Activated T-cell treated with anti-CD3 and anti-CD28 coated beads, Interleukin-2, amount 50 U/mL, for 72 hours (primary cell): ENCODE results near the gene GCNT3. TPM values are rescaled to one million over a fixed set of nuclear protein-coding genes. Genes with fewer than 3 reads are reported as not detected.

Source experiments
- ATAC-seq, 2 donors: fragments of 150-1000 bp; cut with Tn5 transposase; replicated peaks in 1 of 2; 2 replicates each; pipeline ENCODE4 v1.10.0; 2021; ENCODE audit warnings: moderate library complexity in 2 of 2, mild to moderate bottlenecking in 1 of 2
- DNase-seq, 2 donors: peaks; one replicate each; pipeline ENCODE4 v3.0.0; 2021 to 2022; ENCODE audit warnings: mixed read lengths in 1 of 2
- H3K27ac Mint-ChIP-seq: one replicate; pipeline ENCODE4 v1.8.0; 2022; ENCODE audit warnings: mild to moderate bottlenecking, moderate library complexity, mixed read lengths
- H3K27me3 Mint-ChIP-seq: one replicate; pipeline ENCODE4 v1.8.0; 2022; ENCODE audit warnings: low read depth, mixed read lengths
- H3K36me3 Mint-ChIP-seq, 2 donors: one replicate each; pipeline ENCODE4 v1.8.0; 2022; ENCODE audit warnings: mixed read lengths in 2 of 2, mild to moderate bottlenecking in 1 of 2; ENCODE audit not compliant: insufficient read depth in 2 of 2
- H3K4me1 Mint-ChIP-seq: one replicate; pipeline ENCODE4 v1.8.0; 2022; ENCODE audit warnings: low read depth, mixed read lengths
- H3K4me3 Mint-ChIP-seq, 2 donors: one replicate each; pipeline ENCODE4 v1.8.0; 2022; ENCODE audit warnings: mild to moderate bottlenecking in 2 of 2, mixed read lengths in 2 of 2, moderate library complexity in 2 of 2
- H3K9me3 Mint-ChIP-seq, 2 donors: one replicate each; pipeline ENCODE4 v1.8.0; 2022; ENCODE audit warnings: mixed read lengths in 2 of 2
- total RNA-seq, 2 donors: library from RNA; stranded (reverse); gene quantifications; one replicate each; pipeline ENCODE4 v1.2.3, GENCODE V29; 2022

The GCNT3 gene, protein sequence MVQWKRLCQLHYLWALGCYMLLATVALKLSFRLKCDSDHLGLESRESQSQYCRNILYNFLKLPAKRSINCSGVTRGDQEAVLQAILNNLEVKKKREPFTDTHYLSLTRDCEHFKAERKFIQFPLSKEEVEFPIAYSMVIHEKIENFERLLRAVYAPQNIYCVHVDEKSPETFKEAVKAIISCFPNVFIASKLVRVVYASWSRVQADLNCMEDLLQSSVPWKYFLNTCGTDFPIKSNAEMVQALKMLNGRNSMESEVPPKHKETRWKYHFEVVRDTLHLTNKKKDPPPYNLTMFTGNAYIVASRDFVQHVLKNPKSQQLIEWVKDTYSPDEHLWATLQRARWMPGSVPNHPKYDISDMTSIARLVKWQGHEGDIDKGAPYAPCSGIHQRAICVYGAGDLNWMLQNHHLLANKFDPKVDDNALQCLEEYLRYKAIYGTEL
- total RNA-seq: not detected

DNA sequence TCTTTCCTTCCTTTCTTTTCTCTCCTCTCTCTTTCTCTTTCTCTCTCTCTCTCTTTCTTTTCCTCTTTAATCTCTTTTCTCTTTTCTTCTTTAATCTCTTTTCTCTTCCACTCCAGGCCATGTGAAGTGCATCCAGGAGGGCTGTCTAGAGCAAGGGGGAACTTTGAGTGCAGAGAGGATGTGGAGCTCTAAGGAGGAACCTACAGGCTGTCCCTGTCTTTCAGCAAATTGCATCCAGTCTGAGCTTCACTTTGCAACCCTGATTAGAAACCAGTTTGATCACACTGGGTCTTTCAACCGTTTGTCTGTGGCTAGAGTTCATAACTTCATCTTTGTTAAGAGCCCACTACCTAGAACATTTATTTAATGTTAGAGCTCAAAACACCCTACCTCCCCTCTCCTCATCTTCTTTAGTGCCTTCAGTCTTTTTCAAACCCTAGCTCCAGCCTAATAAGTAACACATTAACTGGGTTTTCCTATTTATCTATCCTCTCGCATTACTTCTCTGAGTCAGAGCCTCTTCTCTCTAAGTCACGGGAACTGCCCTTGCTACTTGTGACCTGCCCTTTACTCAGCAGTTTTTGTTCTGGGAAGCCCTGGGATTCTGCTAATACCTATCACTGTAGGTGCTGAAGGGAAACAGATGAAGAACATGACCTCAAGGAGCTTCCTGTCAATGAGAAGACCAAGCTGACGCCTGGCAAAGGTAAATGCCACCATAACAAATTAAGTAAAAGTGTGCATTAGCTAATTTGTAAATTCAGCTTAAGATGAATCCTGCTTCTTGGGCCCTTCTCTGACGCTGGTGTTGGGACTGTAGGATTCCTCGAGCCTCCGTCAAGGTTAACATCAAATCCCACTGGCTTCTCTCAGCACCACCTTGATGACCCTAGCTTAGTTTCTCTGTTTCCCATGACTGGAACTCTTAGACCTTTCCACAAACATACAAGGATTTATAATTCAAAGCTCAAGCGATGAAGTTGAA lies at the start of gene GCNT3:
Gene GCNT3 (plus strand): TSS at position 508 of the 985 bp plus-strand sequence. CDS start 6,456 bp downstream, outside the sequence.
- Mint-ChIP-seq H3K27me3 (peaks cover 31% of the 10 kb centered on the region), H3K4me1 (peaks cover 8% of the 10 kb centered on the region), H3K9me3 (peaks cover 3% of the 10 kb centered on the region in 2 donors), H3K27ac (peak within 1 kb of the TSS; percentile 35), H3K36me3 (peaks cover 0 to 5% of the 10 kb centered on the region in 2 donors), H3K4me3 (no peak within 1 kb of the TSS)
- DNase-seq (no peak), ATAC-seq (no peak)

GRCh38 chr15:59562448-59563186 lies 49.0 kb upstream of the GCNT3 start:
- no peak overlapping the region for H3K4me3 Mint-ChIP-seq
- no peak for DNase-seq
- ATAC-seq: no peak
- no peak overlapping the region for H3K27ac Mint-ChIP-seq
- H3K4me1 Mint-ChIP-seq: no peaks in the 10 kb centered on the region
- peaks cover 0 to 2% of the 10 kb centered on the region in 2 donors for H3K9me3 Mint-ChIP-seq
- no peaks in the 10 kb centered on the region for H3K27me3 Mint-ChIP-seq
- no peaks in the 10 kb centered on the region for H3K36me3 Mint-ChIP-seq

DNA sequence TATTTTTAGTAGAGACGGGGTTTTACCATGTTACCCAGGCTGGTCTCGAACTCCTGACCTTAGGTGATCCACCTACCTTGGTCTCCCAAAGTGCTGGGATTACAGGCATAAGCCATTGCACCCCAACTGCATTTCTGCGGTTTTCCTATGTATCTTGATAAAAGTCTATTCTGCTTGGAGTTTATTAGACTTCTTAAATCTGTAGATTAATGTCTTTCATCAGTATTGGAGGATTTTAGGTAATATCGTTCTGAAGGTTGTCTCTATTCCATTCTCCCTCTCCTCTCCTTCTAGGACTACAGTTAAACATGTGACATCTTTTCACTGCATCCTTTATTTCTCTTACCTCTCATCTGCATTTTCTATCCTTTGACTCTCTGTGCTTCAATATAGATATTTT lies 46.3 kb upstream of the GCNT3 start:
- H3K27ac Mint-ChIP-seq: no peak overlapping the region
- no peak overlapping the region for H3K4me3 Mint-ChIP-seq
- no peaks in the 10 kb centered on the region for H3K27me3 Mint-ChIP-seq
- no peak for ATAC-seq
- H3K36me3 Mint-ChIP-seq: no peaks in the 10 kb centered on the region
- peaks cover 0 to 2% of the 10 kb centered on the region in 2 donors for H3K9me3 Mint-ChIP-seq
- DNase-seq: no peak
- H3K4me1 Mint-ChIP-seq: no peaks in the 10 kb centered on the region

DNA sequence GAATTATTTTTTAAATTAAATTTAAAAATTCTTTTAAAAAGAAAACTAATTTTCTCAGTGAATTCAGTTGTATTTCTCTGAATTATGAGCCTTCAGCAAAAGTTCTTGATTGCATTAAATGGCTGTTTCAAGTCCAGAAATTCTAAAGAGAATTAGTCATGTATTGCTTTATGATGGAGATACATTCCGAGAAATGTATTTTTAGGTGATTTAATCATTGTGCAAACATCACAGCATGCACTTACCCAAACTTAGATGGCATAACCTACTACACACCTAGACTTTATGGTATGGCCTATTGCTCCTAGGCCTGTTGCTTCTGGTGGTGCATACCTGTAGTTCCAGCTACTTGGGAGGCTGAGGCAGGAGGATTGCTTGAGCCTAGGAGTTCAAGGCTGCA lies 44.3 kb upstream of the GCNT3 start:
- Mint-ChIP-seq H3K4me3 (no peak overlapping the region), H3K27ac (no peak overlapping the region), H3K4me1 (no peaks in the 10 kb centered on the region), H3K9me3 (peaks cover 0 to 2% of the 10 kb centered on the region in 2 donors), H3K36me3 (no peaks in the 10 kb centered on the region), H3K27me3 (no peaks in the 10 kb centered on the region)
- ATAC-seq: no peak
- DNase-seq: no peak

GRCh38 chr15:59569477-59569876 lies 42.1 kb upstream of the GCNT3 start:
- H3K4me1 Mint-ChIP-seq: no peaks in the 10 kb centered on the region
- no peaks in the 10 kb centered on the region for H3K36me3 Mint-ChIP-seq

DNA sequence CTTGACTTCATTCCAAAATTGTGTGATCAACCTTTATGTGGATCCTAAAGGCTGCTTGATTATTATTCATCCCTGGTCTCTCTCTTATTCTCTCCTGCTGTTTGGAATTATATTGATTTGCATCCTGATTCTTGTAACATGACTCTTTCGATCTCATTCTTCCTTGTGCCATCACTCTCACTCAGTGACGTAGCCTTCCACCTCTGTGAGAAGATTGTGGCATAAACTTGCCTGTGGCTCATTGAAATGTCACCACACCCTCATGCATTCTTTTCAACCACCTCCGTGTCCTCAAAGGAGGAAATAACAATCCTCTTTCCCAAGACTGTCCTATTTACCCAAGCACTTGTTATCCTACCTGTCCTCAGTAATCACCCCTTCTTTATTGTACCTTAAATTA lies 41.3 kb upstream of the GCNT3 start:
- Mint-ChIP-seq H3K4me1 (no peaks in the 10 kb centered on the region), H3K27me3 (no peaks in the 10 kb centered on the region), H3K4me3 (no peak overlapping the region), H3K9me3 (peaks cover 0 to 2% of the 10 kb centered on the region in 2 donors), H3K36me3 (no peaks in the 10 kb centered on the region), H3K27ac (no peak overlapping the region)
- DNase-seq: no peak
- ATAC-seq: no peak

More at GRCh38 chr15:59569477-59569876, 42.1 kb upstream of the GCNT3 start:
- Mint-ChIP-seq H3K27me3 (no peaks in the 10 kb centered on the region), H3K9me3 (peaks cover 0 to 2% of the 10 kb centered on the region in 2 donors), H3K27ac (no peak overlapping the region), H3K4me3 (no peak overlapping the region)
- DNase-seq: no peak
- ATAC-seq: no peak

GRCh38 chr15:59571606-59572005 lies 40.0 kb upstream of the GCNT3 start:
- H3K27ac Mint-ChIP-seq: no peak overlapping the region
- H3K9me3 Mint-ChIP-seq: no peaks in the 10 kb centered on the region
- H3K4me1 Mint-ChIP-seq: no peaks in the 10 kb centered on the region
- no peak overlapping the region for H3K4me3 Mint-ChIP-seq
- no peak for DNase-seq
- no peaks in the 10 kb centered on the region for H3K27me3 Mint-ChIP-seq
- no peaks in the 10 kb centered on the region for H3K36me3 Mint-ChIP-seq
- ATAC-seq: no peak

DNA sequence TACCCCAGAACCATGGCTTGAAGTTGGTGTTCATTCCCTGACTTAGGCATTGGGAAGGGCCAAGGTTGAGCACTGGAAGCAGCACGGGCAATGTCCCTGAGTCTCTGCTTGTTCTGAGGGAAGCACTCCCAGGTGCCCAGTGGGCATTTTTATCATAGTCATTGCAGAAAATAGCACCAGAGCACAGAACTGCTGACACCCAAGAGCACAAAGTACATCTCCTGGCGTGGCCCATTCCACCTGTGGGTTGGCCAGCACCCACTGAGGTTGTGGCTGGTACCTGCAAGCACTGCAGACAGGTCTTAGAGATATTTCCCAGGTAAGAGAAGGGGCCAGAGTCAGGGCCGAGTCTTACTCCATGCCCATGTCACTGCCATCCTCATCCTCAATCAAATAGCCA lies 28.5 kb upstream of the GCNT3 start:
- DNase-seq (no peak), ATAC-seq (no peak)
- H3K36me3 Mint-ChIP-seq: no peaks in the 10 kb centered on the region
- no peaks in the 10 kb centered on the region for H3K9me3 Mint-ChIP-seq
- peaks cover 11% of the 10 kb centered on the region for H3K4me1 Mint-ChIP-seq
- H3K27ac Mint-ChIP-seq: no peak overlapping the region
- H3K4me3 Mint-ChIP-seq: no peak overlapping the region
- no peaks in the 10 kb centered on the region for H3K27me3 Mint-ChIP-seq

GRCh38 chr15:59587085-59587826 lies 24.3 kb upstream of the GCNT3 start:
- Mint-ChIP-seq H3K27ac (peak overlapping the region; percentile 24), H3K36me3 (peaks cover 0 to 1% of the 10 kb centered on the region in 2 donors), H3K9me3 (no peaks in the 10 kb centered on the region), H3K4me1 (peaks cover 36% of the 10 kb centered on the region), H3K4me3 (peak overlapping the region in 1 of 2 donors; percentile 16), H3K27me3 (no peaks in the 10 kb centered on the region)
- ATAC-seq (no peak), DNase-seq (no peak)

GRCh38 chr15:59590027-59590426 lies 21.6 kb upstream of the GCNT3 start:
- H3K27ac Mint-ChIP-seq: no peak overlapping the region
- H3K4me1 Mint-ChIP-seq: peaks cover 36% of the 10 kb centered on the region
- H3K27me3 Mint-ChIP-seq: no peaks in the 10 kb centered on the region
- H3K36me3 Mint-ChIP-seq: peaks cover 0 to 1% of the 10 kb centered on the region in 2 donors
- peak overlapping the region; percentile 42 to 70 for H3K4me3 Mint-ChIP-seq
- DNase-seq: peak; percentile 24 to 27
- ATAC-seq: peak; percentile 94 to 95
- H3K9me3 Mint-ChIP-seq: no peaks in the 10 kb centered on the region

- Mint-ChIP-seq H3K27ac (no peak overlapping the region), H3K36me3 (peaks cover 0 to 1% of the 10 kb centered on the region in 2 donors), H3K4me1 (peaks cover 36% of the 10 kb centered on the region)
These were observed 20.2 kb upstream of the GCNT3 start for GRCh38 chr15:59591356-59591755.

GRCh38 chr15:59594493-59594942 lies 17.1 kb upstream of the GCNT3 start:
- Mint-ChIP-seq H3K36me3 (peaks cover 0 to 1% of the 10 kb centered on the region in 2 donors), H3K27me3 (peaks cover 13% of the 10 kb centered on the region), H3K27ac (no peak overlapping the region), H3K4me3 (no peak overlapping the region), H3K9me3 (no peaks in the 10 kb centered on the region), H3K4me1 (peaks cover 21% of the 10 kb centered on the region)
- ATAC-seq (no peak), DNase-seq (no peak)

More at GRCh38 chr15:59591356-59591755, 20.2 kb upstream of the GCNT3 start:
- Mint-ChIP-seq H3K9me3 (no peaks in the 10 kb centered on the region), H3K27me3 (no peaks in the 10 kb centered on the region), H3K4me3 (peak overlapping the region in 1 of 2 donors; percentile 4)
- DNase-seq (no peak), ATAC-seq (no peak)
